Left renal pelvis (tissue), 4 donors: Measurements from ENCODE around the gene RTKN2. TPM values are rescaled to one million over a fixed set of nuclear protein-coding genes. Genes with fewer than 3 reads are reported as not detected.

ENCODE experiments used
- DNase-seq, 4 donors: peaks; one replicate each; pipeline ENCODE4 v3.0.0-alpha.2; 2013; ENCODE audit warnings: low read depth in 4 of 4, low spot score in 3 of 4
- polyA plus RNA-seq, 4 donors: library from polyadenylated mRNA; unstranded; fragments of 120-200 nt; gene quantifications; one replicate each; pipeline ENCODE4 v1.2.1, GENCODE V29; 2013; ENCODE audit not compliant: insufficient read length in 4 of 4

The RTKN2 gene
- polyA plus RNA-seq, 4 donors, result 9.6 to 14.2 (median 12.2) TPM

DNA sequence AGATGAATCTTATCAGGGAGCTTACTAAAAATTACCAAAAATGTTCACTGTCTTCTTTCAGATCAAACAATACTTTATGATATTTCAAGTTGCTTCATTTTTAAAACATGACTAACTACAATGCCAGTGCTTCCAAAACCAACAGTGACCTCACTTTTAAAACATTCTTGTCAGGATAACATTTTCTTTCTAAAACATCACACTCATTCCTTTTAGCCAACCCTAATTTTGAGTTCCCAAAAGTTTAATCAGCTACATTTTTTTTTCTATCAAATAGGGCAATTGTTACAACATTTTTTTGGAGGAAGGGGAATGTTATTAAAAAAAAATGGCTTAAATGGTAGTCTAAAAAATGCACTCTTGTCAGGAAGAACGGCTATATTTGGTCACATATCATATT lies 37.3 kb downstream of the RTKN2 start:
- no peak for DNase-seq

DNA sequence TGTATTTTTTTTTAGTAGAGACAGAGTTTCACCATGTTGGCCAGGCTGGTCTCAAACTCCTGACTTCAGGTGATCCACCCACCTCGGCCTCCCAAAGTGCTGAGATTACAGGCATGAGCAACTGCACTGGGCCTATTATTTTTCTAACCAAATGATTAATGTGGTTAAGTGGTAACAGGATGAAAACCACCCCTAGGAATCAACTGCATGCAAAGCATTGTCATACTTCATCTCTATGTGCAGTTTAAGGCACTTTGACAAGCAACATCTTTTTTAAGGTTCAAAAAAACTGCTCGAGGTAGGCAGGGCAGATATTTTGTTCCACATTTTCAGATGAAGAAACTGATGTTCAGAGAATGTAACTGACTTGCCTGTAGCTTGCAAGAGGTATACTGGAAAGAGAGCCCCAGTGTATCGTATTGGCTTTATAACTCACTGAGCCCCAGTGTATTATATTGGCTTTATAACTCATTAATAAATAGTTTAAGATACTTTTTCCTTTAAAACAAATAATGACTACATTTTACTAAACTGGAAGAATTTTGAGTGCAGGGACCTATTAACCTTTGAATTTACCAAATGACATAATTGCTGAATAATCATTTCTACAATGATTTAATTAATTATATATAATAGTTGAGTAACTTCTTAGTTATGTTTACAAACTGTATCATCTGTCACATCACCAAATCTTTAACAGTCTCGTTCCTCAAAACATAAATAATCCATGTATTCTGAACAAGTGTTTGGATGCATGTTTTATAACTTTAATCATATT lies 38.1 kb downstream of the RTKN2 start:
- DNase-seq, result no peak

DNA sequence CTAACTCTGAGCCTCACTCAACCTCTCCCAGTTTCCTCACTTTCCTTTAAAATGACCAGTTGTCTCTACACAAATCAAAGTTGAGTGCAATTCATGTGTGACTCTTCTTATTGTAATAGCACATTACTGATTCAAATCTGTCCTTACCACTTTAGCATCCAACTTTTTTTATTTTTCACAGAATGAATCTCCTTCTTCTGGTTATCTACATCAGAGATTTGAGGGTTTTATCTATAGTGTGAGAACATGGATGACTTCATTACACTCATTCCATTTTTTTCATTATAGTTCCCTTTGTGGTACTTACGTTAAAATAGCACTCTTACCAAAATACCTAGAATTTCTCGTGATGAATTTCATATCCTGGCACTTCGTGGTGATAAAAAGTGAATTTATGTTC lies 43.3 kb downstream of the RTKN2 start:
- no peak for DNase-seq

GRCh38 chr10:62224606-62225005 lies 44.0 kb downstream of the RTKN2 start:
- no peak for DNase-seq

DNA sequence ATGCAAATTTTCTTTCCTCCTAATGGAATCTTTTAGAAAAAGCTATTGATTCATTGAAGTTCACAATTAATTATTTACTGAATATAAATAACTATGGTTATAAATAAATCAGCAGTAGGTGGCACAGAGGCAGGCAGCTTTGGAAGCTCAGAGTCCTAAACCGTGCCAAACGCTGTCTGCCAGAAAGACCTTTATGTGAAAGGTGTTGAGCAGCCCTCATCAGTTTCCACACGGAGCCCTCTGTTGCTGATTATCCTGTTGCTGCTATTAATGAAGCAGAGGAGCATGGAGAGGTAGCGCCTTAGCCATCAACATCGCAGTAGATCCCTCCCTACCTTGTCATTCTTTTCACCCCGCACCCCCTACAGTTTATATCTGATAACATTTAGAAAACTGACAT lies 51.0 kb downstream of the RTKN2 start:
- DNase-seq, result no peak

GRCh38 chr10:62214364-62214874 lies 54.2 kb downstream of the RTKN2 start:
- DNase-seq, result no peak

DNA sequence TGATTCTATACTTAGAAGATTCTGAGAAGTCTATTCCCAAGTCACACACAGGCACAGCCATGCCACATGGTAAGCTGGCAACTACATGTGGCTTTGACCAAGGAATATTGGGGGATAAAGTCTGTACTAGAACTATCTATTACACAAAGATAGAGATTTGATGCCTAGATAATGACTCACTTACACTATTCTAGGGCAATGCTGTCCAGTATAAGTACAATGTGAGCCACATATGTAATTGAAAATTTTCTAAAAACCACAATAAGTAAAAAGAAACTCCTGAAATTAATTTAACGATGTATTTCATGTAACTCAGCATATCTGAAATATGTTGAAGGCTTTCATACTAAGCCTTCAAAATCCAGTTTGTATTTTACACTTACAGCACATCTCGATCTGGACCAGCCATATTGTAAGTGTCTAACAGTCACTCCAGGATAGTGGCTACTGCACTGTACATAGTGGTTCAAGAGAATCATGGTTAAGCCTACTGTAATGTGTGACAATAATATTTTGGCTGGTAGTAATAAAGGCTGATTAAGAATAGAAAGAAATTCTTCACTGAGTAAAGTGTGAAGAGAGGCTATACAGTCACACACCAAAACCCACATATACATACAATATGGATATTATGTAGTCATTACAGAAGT lies 62.8 kb downstream of the RTKN2 start:
- DNase-seq, result no peak

DNA sequence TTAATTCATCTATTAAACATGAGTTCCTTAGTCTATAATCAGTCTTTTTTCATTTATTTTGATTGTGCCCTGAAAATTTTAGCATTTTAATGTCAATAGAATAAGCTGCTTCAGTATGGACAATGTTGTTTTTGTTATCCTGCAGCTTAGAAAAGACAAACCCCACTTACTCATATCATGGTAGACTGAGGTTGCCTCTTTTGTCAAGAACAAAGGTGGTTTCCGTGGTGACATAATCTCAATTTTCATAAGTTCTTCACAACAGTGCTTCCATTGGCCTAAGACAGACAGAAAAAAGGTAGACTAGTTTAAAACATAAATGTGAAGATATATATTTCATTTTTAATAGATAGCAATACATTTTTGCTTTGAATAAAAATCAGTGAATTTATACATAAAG lies 69.1 kb downstream of the RTKN2 start:
- no peak for DNase-seq

DNA sequence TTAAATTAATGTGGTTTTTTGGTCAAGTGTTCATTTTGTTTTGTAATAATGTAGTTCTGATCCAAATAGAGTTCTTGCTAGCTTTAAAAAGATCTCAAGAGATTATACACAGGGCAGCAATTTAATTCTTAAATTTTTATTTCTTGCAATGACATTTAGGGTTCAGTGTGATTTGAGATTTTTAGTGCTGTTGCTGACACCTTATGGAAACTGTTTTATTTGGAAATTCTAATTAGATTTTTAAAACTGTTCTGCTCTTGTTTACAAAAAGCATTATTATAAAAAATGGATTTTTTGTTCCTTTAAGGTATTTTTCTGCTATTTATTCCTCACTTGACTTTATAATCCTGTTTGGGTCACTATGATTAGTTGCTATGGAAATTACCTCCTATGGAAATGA lies 72.1 kb downstream of the RTKN2 start:
- DNase-seq, result no peak

GRCh38 chr10:62195675-62195926 lies 73.0 kb downstream of the RTKN2 start:
- DNase-seq, result no peak

GRCh38 chr10:62194924-62195674 lies 73.5 kb downstream of the RTKN2 start:
- no peak for DNase-seq

- no peak for DNase-seq
These were observed 75.2 kb downstream of the RTKN2 start for GRCh38 chr10:62193479-62193878.

DNA sequence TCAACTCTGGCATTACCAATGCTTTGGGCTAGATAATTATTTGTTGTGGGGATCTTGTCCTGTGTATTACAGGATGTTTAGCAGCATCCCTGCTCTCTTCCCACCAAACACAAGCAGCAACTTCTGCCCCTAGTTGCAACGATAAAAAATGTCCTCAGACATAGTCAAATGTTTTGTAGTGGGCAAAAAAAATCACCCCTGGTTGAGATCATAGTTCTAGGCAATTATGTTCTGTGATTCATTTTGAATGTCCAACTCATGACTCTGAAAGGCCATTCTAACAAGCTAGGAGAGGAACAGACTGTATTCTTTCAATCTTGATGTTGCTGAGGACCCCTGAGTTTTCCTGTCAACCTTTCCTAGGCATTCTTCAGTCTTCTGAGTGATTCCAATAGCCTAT lies 79.5 kb downstream of the RTKN2 start:
- DNase-seq, result no peak

DNA sequence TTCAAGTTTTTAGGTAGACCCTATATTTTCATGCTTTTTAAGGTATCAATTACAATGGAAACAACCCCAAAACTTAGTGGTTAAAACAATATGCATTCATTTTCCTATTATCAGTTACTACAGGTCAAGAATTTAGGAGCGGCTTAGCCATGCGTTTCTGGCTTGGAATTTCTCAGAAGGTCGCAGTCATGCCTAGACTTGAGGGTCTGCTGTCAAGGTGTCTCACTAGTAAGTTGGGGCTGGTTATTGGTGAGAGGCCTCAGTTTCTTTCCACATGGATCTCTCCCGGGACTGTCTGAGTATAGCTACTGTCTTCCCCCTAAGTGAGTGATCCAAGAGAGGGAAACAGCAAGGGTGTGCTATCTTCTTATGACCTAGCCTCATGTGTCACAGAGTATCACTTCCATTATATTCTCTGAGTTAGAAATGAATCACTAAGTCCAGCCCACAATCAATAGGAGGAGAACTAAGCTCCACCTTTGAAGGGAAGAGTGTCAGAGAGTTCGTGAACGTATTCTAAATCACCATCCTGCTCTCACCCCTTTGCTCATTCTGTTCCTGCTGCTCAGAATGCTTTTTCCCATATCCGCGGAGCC lies 80.5 kb downstream of the RTKN2 start:
- no peak for DNase-seq

- DNase-seq, result no peak
These were observed 81.5 kb downstream of the RTKN2 start for GRCh38 chr10:62186999-62187675.

GRCh38 chr10:62185919-62186692 lies 82.5 kb downstream of the RTKN2 start:
- DNase-seq, result no peak

DNA sequence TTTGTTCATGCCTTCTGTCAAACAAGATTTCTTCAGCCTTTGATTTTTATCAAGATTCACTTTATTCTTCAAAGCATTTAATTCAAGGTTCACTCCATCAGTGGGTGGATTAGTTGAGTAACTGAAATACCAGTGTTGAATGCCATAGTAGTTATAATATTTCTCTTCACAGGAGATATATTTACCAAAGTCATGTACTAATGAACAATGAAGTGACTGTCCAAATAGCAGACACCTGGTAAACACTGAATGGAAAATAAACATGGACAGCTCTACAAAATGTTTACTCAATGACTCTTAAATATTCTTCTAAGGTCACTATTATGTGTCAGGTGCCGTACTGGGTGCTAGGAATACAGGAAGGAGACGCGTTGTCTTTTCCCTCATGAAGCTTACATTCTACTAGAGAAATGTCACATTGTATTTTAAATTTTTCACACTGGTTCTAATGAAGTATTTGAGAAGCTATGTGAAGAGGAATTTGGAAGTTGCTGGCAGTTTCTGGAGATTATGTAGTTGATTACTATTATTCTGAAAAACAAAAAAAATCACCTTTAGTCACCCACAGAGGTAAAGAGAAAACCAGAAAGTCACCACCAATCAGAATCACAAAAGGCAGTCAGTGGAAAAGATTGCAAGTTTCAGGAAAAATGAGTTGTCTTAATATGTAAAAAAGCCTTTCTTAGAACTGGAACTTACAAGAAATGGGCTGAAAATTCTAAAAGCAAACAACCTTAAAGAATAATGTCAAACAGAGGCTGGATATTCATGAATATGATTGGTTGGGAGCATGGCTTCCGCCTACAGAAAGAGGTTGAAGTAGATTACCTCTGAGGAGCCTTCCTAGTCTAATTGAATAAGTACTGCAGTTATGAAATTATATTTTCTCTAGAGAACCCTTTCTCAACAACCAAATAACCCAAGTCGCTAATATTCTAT lies 84.5 kb downstream of the RTKN2 start:
- DNase-seq, result no peak

- DNase-seq, result no peak
These were observed 85.2 kb downstream of the RTKN2 start for GRCh38 chr10:62183442-62183841.

DNA sequence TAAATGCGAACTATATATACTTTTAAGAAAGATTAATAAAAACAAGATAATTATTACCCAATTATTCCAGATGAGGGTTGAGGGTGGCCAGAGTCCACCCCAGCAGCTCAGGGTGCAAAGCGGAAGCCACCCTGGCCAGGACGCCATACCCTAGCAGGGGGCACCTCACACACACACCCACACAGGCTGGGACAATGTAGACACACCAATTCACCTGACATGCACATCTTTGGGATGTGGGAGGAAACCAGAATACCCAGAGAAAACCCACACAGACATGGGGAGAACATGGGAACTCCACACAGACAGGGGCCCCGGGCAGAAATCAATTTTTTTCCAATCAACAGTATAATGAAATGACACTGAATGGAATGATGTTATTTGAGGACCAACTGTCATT lies 86.0 kb downstream of the RTKN2 start:
- no peak for DNase-seq
